HG02759 (cell line): ENCODE results near the gene CDK14.
"Not testable (repeated sequence)": the region's sequence is repeated elsewhere in the genome, so short reads cannot be mapped to it uniquely, and the experiment has no call there.

Source experiments
- ATAC-seq: cut with Tn5 transposase; IDR thresholded peaks from one replicate; pipeline ENCODE4 v1.9.1; 2021; ENCODE audit warnings: mild to moderate bottlenecking, moderate library complexity; ENCODE audit not compliant: unreplicated experiment

The CDK14 gene

GRCh38 chr7:90777041-90777440 is 180.9 kb downstream of the CDK14 start:
- peak; percentile 86 for ATAC-seq

- peak; percentile 44 for ATAC-seq
Observed at GRCh38 chr7:90777465-90777864, 181.3 kb downstream of the CDK14 start.

DNA sequence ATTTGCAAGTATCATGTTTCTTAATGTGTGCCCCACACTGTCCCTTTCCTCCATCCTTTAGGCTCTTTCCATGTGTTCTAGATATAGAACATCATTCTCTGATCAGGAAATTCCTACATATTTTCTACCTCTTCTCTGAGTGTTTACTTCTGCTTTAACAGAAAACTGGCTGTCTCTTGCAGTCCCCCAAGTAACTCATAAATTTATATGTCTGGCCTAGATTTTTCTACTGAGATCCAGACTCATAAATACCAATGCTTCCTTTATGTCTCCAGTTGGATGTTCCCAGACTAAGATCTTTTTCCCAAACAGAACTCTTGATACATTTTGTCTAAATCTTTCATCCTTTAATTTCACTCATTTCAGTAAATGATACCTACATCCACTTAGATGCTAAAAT is 181.8 kb downstream of the CDK14 start:
- no peak for ATAC-seq

GRCh38 chr7:90788052-90788451 is 191.9 kb downstream of the CDK14 start:
- no peak for ATAC-seq

DNA sequence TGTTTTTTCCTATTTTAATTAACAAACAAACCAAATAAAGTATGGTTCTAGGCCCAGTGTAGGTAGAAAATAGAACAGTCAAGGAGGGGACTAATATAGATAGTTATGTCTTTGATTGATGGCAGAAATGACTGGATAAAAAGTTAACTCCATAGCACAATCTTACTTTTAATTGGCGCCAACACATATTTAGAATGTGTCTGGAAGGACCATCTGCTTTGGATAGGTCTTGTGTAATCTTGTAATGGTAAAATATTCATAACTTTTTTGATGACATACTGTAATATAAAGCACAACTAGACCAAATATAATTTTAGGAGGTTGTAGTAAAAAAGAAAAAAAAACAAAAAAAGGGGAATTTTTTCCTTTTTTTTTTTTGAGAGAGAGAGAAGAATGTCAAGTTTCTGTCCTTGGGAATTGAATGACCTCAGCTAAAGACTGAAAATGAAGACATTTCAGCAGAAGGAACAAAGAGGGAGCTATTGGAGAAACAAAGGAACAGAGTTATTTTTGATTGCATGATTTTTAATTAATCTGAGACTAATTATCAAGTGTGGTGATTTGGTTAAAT is 193.7 kb downstream of the CDK14 start:
- no peak for ATAC-seq

- no peak for ATAC-seq
Observed at GRCh38 chr7:90791596-90791995, 195.5 kb downstream of the CDK14 start.

- no peak for ATAC-seq
Observed at GRCh38 chr7:90792301-90792700, 196.2 kb downstream of the CDK14 start.

- not testable (repeated sequence) for ATAC-seq
Observed at GRCh38 chr7:90794234-90794633, 198.1 kb downstream of the CDK14 start.

GRCh38 chr7:90797596-90797995 is 201.5 kb downstream of the CDK14 start:
- no peak for ATAC-seq

DNA sequence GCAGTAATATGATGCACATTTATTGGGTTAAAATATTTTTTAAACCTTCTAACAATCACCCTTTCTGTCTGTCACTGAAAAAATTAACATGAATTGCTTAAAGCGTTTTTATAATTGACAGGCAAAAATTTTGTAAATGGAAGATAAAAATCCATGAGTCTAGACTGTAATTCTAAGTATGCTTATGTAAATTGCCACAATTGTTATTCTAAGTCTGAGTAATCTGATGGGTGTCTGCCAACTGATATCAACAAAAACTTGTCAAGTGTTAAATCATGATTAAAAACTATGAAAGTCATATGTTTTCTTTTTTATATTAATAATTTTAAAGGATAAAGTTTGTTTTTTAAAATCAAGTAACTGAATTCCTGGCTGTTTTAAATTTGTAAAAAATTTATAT is 208.2 kb downstream of the CDK14 start:
- no peak for ATAC-seq

- not testable (repeated sequence) for ATAC-seq
Observed at GRCh38 chr7:90815552-90815951, 219.4 kb downstream of the CDK14 start.

GRCh38 chr7:90816511-90817142 is 220.5 kb downstream of the CDK14 start:
- ATAC-seq = peak; percentile 99

DNA sequence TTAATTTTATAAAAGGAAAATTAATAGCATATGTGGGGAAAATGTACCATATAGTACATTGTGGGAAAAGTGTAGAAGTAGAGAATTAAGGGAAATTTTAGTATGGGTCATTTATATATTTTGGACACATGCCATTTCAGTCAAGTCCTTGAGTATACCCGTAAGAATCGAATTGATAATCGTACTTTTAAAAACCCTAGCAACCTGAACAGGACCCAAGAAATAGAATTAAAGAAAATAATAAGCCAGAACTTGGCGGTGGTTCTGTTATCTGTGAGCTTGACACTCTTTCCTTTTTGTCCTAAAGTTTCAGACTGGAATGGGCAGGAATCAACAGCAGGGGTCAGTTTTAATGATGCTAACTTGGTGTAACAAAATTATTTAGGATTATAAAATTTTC is 221.0 kb downstream of the CDK14 start:
- ATAC-seq = no peak

GRCh38 chr7:90817846-90818245 is 221.7 kb downstream of the CDK14 start:
- no peak for ATAC-seq

- no peak for ATAC-seq
Observed at GRCh38 chr7:90818341-90818740, 222.2 kb downstream of the CDK14 start.

DNA sequence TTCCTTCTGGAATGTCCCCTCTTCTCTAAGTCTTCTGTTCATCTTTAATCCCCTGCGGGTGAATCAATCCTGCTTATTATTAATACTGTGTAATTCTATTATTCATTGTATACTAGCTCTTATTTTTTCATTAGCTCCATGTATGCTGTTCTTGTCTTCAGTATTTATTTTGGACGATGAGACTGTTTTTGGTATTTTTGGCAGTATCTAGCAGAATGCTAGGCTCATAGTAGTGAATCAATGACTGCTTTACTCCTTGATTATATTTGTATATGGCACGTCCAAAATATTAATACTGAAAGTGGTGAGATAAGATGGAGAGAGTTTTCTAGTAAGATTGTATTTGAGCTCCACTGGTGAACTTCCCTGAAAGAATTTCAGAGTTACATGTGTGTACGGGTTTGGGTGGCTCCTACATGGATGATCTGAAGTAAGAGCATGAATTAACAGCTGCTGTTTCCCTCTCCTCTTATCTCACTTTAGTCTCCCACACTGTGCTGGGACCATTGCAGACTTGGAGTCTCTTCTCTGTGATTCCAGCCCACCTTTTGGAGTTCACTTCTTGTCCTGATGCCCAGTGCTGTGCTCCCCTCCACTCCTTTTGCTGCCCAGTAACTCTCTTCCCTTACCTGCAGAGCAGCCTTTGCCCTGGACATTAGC is 226.0 kb downstream of the CDK14 start:
- no peak for ATAC-seq

DNA sequence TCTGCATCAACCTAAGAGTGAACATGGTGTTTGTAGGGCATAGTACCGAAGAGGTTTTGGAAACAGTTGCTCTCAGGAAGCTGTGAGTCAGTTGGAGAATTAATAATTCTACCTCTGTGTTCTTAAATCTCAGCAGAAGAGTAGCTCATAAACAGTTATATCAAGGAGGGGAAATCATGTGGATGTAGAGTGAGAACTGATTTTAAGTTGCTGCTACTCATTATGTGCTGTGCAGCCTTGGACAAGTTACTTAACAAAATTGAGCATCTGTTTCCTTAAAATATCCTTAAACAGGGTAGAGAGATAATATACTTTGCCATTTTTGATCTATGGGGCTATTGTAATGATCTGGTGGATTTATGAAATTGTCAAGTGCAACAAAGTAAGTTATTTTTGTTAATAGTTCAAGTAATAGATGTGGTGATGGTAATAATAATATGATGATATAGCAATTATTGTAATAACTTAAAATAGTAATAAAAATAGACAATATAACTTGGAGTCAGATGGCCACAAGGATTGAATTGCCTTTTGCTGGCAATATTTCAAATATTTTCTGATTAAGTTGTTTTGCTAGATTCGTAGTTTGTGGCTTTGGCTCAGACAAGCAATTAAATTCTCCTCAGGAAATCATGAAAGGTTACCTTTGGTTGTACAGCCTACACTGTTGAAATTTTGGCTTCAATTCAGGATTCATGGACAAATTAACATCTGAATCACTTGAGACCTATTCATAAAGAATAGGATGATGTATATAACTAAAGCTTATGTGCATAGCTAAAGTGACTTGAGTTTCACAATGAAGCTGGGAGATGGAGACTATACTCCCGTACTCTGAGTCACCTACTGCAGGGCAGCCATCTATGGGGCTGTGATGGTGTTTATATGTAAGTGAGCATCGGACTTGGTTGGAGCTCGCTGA is 228.5 kb downstream of the CDK14 start:
- no peak for ATAC-seq

- ATAC-seq = no peak
Observed at GRCh38 chr7:90825779-90826178, 229.7 kb downstream of the CDK14 start.

GRCh38 chr7:90828601-90829000 is 232.5 kb downstream of the CDK14 start:
- ATAC-seq = no peak

GRCh38 chr7:90830308-90830707 is 234.2 kb downstream of the CDK14 start:
- ATAC-seq = no peak

DNA sequence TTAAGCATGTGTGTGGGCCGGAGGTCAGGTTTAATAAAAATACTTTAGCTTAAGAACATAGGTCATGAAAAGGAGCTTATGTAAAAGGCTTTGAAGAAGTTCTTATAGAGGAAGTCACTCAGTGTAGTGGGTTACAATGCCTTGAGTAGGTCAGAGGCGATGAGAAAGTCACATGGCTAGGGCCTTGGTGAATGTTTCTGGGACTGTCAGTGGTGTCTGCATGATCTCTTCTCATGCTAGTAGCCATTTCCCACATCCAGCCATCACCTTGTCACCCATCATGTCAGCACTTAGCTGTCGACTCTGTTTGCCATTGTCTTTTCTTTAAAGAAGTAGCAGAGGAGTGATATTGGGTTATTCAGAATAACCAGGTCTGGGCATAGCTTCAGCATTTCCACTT is 236.6 kb downstream of the CDK14 start:
- no peak for ATAC-seq
